Fibroblast of lung (primary cell): ENCODE data around the gene C1orf50.

ENCODE experiments used
- CTCF ChIP-seq, 2 donors: IDR thresholded peaks in 1 of 2; conservative IDR thresholded peaks in 1 of 2; 1 replicate in 1 of 2; 2 replicates in 1 of 2; pipeline ENCODE4 v1.5.1; 2011 to 2012; ENCODE audit warnings: low read length in 2 of 2, control low read depth in 1 of 2, inconsistent platforms in 1 of 2, low read depth in 1 of 2, mild to moderate bottlenecking in 1 of 2
- EZH2 ChIP-seq: IDR thresholded peaks from 2 replicates; pipeline ENCODE4 v1.5.1; 2012; ENCODE audit warnings: low read length, control low read depth, mild to moderate bottlenecking; ENCODE audit errors: missing control alignments

- TF ChIP-seq CTCF (conservative IDR thresholded peaks at IDR 0.05 in 1 of 2, IDR thresholded peaks at IDR 0.05 in 1 of 2; ENCODE audit: low read depth in 1 of 2, low read length in 2 of 2) (no peak), EZH2 (no peak)
Observed at GRCh38 chr1:42784946-42785693, 18.1 kb downstream of the C1orf50 start, which contains the start of gene TMEM269.
